Measurements from ENCODE around the gene MOGAT1.
"Not testable (repeated sequence)": the region's sequence is repeated elsewhere in the genome, so short reads cannot be mapped to it uniquely, and the experiment has no call there.

MOGAT1 gene

DNA sequence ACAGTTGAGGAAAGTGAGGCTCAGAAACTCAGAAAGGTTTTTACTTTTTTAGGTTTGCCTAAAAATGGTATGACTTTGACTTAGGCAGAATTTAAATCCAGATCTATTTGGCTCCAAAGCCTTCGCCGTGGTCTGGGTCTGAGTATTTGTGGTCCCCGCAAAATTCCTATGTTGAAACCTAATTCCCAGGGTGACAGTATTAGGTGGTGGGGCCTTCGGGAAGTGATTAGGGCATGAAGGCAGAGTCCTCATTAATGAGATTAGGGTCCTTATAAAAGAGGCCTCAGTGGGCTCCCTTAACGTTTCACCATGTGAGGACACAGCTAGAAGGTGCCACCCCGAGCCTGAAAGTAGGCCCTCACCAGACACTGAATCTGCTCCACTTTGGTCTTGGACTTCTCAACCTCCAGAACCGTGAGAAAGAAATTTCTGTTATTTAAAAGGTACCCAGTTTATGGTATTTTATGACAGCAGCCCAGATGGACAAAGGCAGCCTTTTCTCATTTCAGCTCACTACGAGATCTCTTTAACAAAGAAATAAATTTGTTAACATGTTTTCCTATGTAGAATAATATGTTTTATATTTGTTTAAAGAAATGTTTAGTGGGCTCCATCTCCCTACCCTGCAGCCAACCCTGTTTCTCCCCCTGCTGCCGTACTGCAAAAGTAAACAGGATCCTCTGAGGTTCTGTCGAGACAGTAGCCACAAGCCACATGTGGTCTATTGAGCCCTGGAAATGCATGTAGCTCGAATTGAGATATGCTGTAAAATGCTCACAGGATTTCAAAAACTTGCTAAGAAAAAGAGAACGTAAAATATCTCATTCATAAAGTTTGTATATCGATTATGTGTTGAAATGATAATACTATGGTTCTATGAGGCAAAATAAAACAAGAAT lies 80.6 kb downstream of the MOGAT1 start:
- Histone ChIP-seq H3K27me3 (no peaks in the 10 kb centered on the region), H3K4me2 (no peak overlapping the region), H3K36me3 (no peaks in the 10 kb centered on the region), H3K9ac (no peak overlapping the region), H4K20me1 (no peaks in the 10 kb centered on the region), H3K4me1 (peaks cover 0 to 8% (median 4%) of the 10 kb centered on the region in 10 experiments; a peak in 6 of 20 replicates), H3K9me3 (replicated peaks in 1 of 11) (no peaks in the 10 kb centered on the region), H3K4me3 (no peak overlapping the region), H3K27ac (no peak overlapping the region)
- TF ChIP-seq Cebpa-rat (IDR thresholded peaks at IDR 0.05), result no peak

DNA sequence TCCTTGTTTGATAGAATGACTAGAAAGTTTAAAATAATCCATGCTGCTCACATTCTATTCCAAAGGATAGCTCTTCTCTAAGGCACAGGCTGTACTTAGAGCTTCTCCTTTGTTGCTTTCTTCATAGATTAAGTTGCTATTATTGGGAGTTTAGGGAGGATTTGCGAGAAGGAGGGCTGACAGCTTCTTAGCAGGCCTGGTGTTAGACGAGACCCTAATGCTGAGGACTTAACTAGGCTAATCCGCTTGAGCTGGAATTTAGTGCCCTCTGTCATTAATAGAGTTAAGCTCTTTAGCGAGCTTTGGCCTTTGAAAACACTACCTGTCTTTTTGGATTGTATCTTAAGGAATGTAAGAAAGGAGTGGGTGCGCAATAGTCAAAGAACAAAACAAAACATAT lies 81.3 kb downstream of the MOGAT1 start:
- no peak overlapping the region for H3K9ac ChIP-seq
- TF ChIP-seq Cebpa-rat (IDR thresholded peaks at IDR 0.05), result no peak
- no peaks in the 10 kb centered on the region for H3K27me3 ChIP-seq
- H3K4me3 ChIP-seq, result no peak overlapping the region
- H3K9me3 ChIP-seq (replicated peaks in 1 of 11), result no peaks in the 10 kb centered on the region
- H3K36me3 ChIP-seq, result no peaks in the 10 kb centered on the region
- H4K20me1 ChIP-seq, result no peaks in the 10 kb centered on the region
- H3K4me1 ChIP-seq, result peaks cover 0 to 8% (median 4%) of the 10 kb centered on the region in 10 experiments; a peak in 6 of 20 replicates
- no peak overlapping the region for H3K4me2 ChIP-seq
- H3K27ac ChIP-seq, result no peak overlapping the region

GRCh38 chr2:222753251-222753824 lies 81.9 kb downstream of the MOGAT1 start:
- no peak overlapping the region for H3K27ac ChIP-seq
- no peak overlapping the region for H3K4me2 ChIP-seq
- peaks cover 0 to 8% (median 4%) of the 10 kb centered on the region in 10 experiments; a peak in 6 of 20 replicates for H3K4me1 ChIP-seq
- TF ChIP-seq Cebpa-rat (IDR thresholded peaks at IDR 0.05), result no peak
- no peaks in the 10 kb centered on the region for H3K36me3 ChIP-seq
- no peaks in the 10 kb centered on the region for H4K20me1 ChIP-seq
- peaks cover 0 to under 1% (median 0%) of the 10 kb centered on the region in 11 experiments; a peak in 1 of 22 replicates for H3K9me3 ChIP-seq (replicated peaks in 1 of 11)
- no peaks in the 10 kb centered on the region for H3K27me3 ChIP-seq
- H3K9ac ChIP-seq, result no peak overlapping the region
- no peak overlapping the region for H3K4me3 ChIP-seq

GRCh38 chr2:222754324-222754930 lies 83.0 kb downstream of the MOGAT1 start:
- no peak overlapping the region for H3K4me2 ChIP-seq
- peaks cover 0 to 8% (median 4%) of the 10 kb centered on the region in 10 experiments; a peak in 6 of 20 replicates for H3K4me1 ChIP-seq
- H3K4me3 ChIP-seq, result no peak overlapping the region
- H4K20me1 ChIP-seq, result no peaks in the 10 kb centered on the region
- no peak overlapping the region for H3K27ac ChIP-seq
- H3K9me3 ChIP-seq (replicated peaks in 1 of 11), result peaks cover 0 to 11% (median 0%) of the 10 kb centered on the region in 11 experiments; a peak in 4 of 22 replicates
- no peaks in the 10 kb centered on the region for H3K36me3 ChIP-seq
- no peaks in the 10 kb centered on the region for H3K27me3 ChIP-seq
- H3K9ac ChIP-seq, result no peak overlapping the region
- TF ChIP-seq Cebpa-rat (IDR thresholded peaks at IDR 0.05), result no peak

DNA sequence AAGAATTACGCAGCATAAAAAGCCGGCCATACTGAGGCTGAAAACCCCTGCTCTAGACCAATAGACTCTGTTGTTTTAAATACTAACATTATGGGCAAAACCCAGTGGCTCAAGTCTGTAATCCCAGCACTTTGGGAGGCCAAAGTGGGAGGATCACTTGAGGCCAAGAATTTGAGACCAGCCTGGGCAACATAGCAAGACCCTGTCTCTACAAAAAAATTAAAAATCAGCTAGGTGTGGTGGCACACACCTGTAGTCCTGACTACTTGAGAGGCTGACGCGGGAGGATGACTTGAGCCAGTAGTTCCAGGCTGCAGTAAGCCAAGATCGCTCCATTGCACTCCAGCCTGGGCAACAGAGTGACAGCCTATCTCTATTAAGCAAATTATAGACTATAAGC lies 84.1 kb downstream of the MOGAT1 start:
- Histone ChIP-seq H3K4me2 (peak overlapping the region in 3 of 11 experiments; percentile 4 to 42 (median 36); a peak in 7 of 22 replicates), H3K9me3 (replicated peaks in 1 of 11) (peaks cover 0 to 12% (median 0%) of the 10 kb centered on the region in 11 experiments; a peak in 4 of 22 replicates)
- not testable (repeated sequence) for H3K36me3 ChIP-seq, H3K9ac ChIP-seq, H3K4me1 ChIP-seq, H4K20me1 ChIP-seq, H3K27me3 ChIP-seq, H3K4me3 ChIP-seq, H3K27ac ChIP-seq

- Histone ChIP-seq H3K4me3 (no peak overlapping the region), H3K4me1 (peaks cover 0 to 8% (median 4%) of the 10 kb centered on the region in 10 experiments; a peak in 6 of 20 replicates), H3K9ac (no peak overlapping the region), H3K4me2 (no peak overlapping the region), H3K36me3 (no peaks in the 10 kb centered on the region), H3K27ac (no peak overlapping the region), H3K27me3 (no peaks in the 10 kb centered on the region), H4K20me1 (no peaks in the 10 kb centered on the region), H3K9me3 (replicated peaks in 1 of 11) (peaks cover 0 to 12% (median 0%) of the 10 kb centered on the region in 11 experiments; a peak in 4 of 22 replicates)
- no peak for TF ChIP-seq Cebpa-rat (IDR thresholded peaks at IDR 0.05)
Measured at GRCh38 chr2:222756362-222756831, 84.9 kb downstream of the MOGAT1 start.

- Histone ChIP-seq H3K4me1 (peaks cover 0 to 8% (median 4%) of the 10 kb centered on the region in 10 experiments; a peak in 6 of 20 replicates), H4K20me1 (no peaks in the 10 kb centered on the region), H3K4me2 (no peak overlapping the region), H3K27me3 (no peaks in the 10 kb centered on the region), H3K4me3 (no peak overlapping the region), H3K9ac (no peak overlapping the region), H3K36me3 (no peaks in the 10 kb centered on the region), H3K9me3 (replicated peaks in 1 of 11) (peaks cover 0 to 12% (median 0%) of the 10 kb centered on the region in 11 experiments; a peak in 4 of 22 replicates), H3K27ac (no peak overlapping the region)
- no peak for TF ChIP-seq Cebpa-rat (IDR thresholded peaks at IDR 0.05)
Measured at GRCh38 chr2:222756951-222757650, 85.6 kb downstream of the MOGAT1 start.

Measured in BLaER1 treated with 17β-estradiol and CSF1 and Interleukin-3, amounts not matched to agents 10 nM and 100 nM (cell line).